ENCODE data around the gene USP4. TPM values are rescaled to one million over a fixed set of nuclear protein-coding genes. Genes with fewer than 3 reads are reported as not detected.

The USP4 gene
- total RNA-seq, 4 donors from 2014 or later, result 19.8 to 32.6 (median 28.5) TPM

DNA sequence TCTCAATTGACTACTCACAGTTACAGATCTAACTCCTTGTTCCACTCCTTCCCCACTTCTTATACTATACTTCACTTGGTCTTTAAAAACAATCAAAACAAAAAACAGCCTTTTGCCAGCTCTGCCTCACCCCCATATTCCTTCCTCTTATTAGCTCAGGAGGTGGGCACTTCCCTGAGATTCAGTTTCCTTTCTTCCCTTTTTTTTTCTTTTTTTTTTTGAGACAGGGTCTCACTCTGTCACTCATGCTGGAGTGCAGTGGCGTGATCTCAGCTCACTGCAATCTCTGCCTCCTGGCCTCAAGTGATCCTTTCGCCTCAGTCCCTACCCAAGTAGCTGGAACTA, 69.7 kb downstream of the USP4 start:
- H3K4me3 ChIP-seq (replicated peaks in 1 of 3), result no peak overlapping the region
- no peaks in the 10 kb centered on the region for H3K36me3 ChIP-seq
- no peaks in the 10 kb centered on the region for H3K27me3 ChIP-seq
- DNase-seq, result no peak
- H3K4me1 ChIP-seq, result peaks cover 0 to 26% of the 10 kb centered on the region in 2 donors
- no peak overlapping the region for H3K27ac ChIP-seq
- H3K9me3 ChIP-seq, result no peaks in the 10 kb centered on the region
- no peak for TF ChIP-seq POLR2A (IDR thresholded peaks at IDR 0.05)
- TF ChIP-seq, protein P1, sequence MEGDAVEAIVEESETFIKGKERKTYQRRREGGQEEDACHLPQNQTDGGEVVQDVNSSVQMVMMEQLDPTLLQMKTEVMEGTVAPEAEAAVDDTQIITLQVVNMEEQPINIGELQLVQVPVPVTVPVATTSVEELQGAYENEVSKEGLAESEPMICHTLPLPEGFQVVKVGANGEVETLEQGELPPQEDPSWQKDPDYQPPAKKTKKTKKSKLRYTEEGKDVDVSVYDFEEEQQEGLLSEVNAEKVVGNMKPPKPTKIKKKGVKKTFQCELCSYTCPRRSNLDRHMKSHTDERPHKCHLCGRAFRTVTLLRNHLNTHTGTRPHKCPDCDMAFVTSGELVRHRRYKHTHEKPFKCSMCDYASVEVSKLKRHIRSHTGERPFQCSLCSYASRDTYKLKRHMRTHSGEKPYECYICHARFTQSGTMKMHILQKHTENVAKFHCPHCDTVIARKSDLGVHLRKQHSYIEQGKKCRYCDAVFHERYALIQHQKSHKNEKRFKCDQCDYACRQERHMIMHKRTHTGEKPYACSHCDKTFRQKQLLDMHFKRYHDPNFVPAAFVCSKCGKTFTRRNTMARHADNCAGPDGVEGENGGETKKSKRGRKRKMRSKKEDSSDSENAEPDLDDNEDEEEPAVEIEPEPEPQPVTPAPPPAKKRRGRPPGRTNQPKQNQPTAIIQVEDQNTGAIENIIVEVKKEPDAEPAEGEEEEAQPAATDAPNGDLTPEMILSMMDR (IDR thresholded peaks at IDR 0.05), result no peak
- intact Hi-C loops (cut with DNase I), result no loop called here
- WGBS, 2 donors, result 95 to 97% methylated on average over 2 of the region's 2 CpGs

DNA sequence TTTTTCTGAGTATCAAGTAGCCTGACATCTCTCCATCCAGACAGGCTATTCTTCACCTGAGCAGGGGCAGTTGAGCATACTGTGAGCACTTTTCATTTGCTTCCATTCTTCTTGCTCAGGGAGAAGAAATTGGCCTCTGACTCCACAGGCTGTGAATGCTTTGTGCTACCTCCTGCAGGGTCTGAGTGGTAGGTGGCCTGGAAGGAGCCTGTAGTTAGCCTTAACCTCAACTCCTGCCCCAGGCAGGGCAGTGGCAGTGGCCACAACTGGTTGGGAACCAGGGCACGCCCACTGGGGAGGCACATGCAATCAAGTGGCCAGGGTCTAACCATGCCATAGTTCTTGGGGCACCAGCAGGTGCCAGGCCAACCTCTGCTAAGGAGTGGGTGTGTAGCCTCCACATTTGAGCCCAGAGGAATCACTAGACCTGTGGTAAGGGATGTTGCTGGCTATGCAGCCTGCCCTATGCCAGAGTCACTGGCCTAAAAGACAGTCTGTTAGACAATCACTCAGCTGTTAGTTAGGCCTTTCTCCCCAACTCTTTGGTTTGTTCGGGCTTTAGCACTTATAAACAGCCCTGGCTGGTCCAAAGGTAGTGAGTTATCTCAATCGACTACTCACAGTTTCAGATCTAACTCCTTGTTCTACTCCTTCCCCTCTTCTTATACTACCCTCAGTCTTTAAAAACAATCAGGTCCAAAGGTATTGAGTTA, 70.3 kb downstream of the USP4 start:
- no peaks in the 10 kb centered on the region for H3K9me3 ChIP-seq
- no peak for DNase-seq
- peaks cover 0 to 26% of the 10 kb centered on the region in 2 donors for H3K4me1 ChIP-seq
- H3K4me3 ChIP-seq (replicated peaks in 1 of 3), result no peak overlapping the region
- intact Hi-C loops (cut with DNase I), result no loop called here
- TF ChIP-seq POLR2A (IDR thresholded peaks at IDR 0.05), result no peak
- TF ChIP-seq, protein P1 (IDR thresholded peaks at IDR 0.05), result no peak
- 70 to 76% methylated on average over 3 of the region's 3 CpGs for WGBS, 2 donors
- no peaks in the 10 kb centered on the region for H3K36me3 ChIP-seq
- H3K27ac ChIP-seq, result no peak overlapping the region
- H3K27me3 ChIP-seq, result no peaks in the 10 kb centered on the region

DNA sequence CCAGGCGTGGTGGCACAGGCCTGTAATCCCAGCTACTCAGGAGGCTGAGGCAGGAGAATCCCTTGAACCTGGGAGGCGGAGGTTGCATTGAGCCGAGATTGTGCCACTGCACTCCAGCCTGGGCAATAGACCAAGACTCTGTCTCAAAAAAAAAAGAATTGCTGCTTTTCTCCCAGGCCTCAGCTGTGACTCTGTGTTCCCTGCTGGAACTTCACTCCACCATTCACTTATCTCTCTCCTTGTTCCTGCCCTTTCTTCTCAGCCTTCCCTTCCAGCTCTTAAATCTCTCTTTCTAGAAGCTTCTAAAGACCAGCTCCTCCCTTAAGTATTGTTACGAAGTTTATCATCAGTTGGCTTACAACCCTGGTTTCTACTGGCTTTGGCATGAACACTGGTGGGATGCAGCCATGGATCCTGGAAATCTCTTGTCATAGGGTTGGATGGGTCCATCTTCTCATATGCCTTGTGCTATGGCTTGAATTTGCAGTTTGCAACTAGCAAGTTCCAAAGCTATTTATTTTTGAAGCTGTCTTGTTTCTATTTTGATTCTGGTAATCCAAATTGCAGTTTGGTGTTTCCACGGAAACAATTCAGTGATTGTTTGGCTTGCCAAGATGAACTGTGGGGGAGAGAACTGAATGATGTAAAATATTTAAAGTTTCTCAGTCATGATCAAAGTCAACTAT, 73.3 kb downstream of the USP4 start:
- no peak overlapping the region for H3K27ac ChIP-seq
- WGBS, 2 donors, result 79 to 82% methylated on average over 5 of the region's 5 CpGs
- H3K4me3 ChIP-seq (replicated peaks in 1 of 3), result no peak overlapping the region
- no peaks in the 10 kb centered on the region for H3K36me3 ChIP-seq
- H3K9me3 ChIP-seq, result no peaks in the 10 kb centered on the region
- no peak for DNase-seq
- intact Hi-C loops (cut with DNase I), result no loop called here
- no peak for TF ChIP-seq POLR2A (IDR thresholded peaks at IDR 0.05)
- TF ChIP-seq, protein P1 (IDR thresholded peaks at IDR 0.05), result no peak
- no peaks in the 10 kb centered on the region for H3K27me3 ChIP-seq
- peaks cover 0 to 21% of the 10 kb centered on the region in 2 donors for H3K4me1 ChIP-seq

DNA sequence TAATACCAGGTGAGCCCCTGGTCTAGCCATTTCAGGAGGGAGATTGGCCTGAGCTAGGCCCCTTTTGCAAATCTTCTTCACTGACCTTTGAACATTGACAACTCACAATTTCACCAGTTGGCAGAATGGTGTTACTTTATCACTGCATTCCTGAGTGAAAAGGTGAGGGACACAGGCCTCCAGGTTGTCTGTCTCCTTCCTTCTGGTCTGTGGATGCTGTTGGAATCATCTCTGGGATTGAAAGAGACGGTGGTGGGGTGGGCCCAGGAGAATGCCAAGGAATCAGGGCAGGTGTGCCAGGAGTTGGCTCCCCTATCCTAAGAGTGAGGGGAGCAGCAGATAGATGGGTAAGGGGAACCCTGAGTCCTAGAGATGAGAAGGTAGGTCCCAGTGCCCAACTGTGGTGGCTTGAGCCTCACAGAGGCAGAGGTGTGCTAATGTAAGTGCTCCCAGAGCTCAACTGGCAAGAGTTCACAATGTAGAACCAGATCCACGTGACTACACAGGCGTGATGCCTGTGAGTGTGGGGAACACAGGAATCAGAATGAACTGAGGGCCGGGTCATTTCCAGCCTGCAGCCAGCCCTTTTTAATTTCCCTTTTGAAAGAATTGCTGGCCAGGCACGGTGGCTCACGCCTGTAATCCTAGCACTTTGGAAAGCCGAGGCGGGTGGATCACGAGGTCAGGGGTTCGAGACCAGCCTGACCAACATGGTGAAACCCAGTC, 74.0 kb downstream of the USP4 start:
- Histone ChIP-seq H3K4me1 (peaks cover 0 to 15% of the 10 kb centered on the region in 2 donors), H3K27ac (no peak overlapping the region), H3K9me3 (no peaks in the 10 kb centered on the region), H3K27me3 (no peaks in the 10 kb centered on the region), H3K36me3 (no peaks in the 10 kb centered on the region), H3K4me3 (replicated peaks in 1 of 3) (no peak overlapping the region)
- intact Hi-C loops (cut with DNase I), result no loop called here
- no peak for DNase-seq
- TF ChIP-seq, protein P1 (IDR thresholded peaks at IDR 0.05), result no peak
- no peak for TF ChIP-seq POLR2A (IDR thresholded peaks at IDR 0.05)
- 83 to 84% methylated on average over 5 to 10 of the region's 10 CpGs for WGBS, 2 donors
